Stimulated activated CD8-positive, alpha-beta memory T cell treated with anti-CD3 and anti-CD28 coated beads, Interleukin-15, amount 100 ng/mL, for 24 hours (primary cell): ENCODE results near the gene SLFN13.
"Not testable (repeated sequence)": the region's sequence is repeated elsewhere in the genome, so short reads cannot be mapped to it uniquely, and the experiment has no call there.

Experiments
- DNase-seq: peaks from one replicate; pipeline ENCODE4 v3.0.0-alpha.2; 2020; ENCODE audit warnings: low read depth

SLFN13 gene, protein sequence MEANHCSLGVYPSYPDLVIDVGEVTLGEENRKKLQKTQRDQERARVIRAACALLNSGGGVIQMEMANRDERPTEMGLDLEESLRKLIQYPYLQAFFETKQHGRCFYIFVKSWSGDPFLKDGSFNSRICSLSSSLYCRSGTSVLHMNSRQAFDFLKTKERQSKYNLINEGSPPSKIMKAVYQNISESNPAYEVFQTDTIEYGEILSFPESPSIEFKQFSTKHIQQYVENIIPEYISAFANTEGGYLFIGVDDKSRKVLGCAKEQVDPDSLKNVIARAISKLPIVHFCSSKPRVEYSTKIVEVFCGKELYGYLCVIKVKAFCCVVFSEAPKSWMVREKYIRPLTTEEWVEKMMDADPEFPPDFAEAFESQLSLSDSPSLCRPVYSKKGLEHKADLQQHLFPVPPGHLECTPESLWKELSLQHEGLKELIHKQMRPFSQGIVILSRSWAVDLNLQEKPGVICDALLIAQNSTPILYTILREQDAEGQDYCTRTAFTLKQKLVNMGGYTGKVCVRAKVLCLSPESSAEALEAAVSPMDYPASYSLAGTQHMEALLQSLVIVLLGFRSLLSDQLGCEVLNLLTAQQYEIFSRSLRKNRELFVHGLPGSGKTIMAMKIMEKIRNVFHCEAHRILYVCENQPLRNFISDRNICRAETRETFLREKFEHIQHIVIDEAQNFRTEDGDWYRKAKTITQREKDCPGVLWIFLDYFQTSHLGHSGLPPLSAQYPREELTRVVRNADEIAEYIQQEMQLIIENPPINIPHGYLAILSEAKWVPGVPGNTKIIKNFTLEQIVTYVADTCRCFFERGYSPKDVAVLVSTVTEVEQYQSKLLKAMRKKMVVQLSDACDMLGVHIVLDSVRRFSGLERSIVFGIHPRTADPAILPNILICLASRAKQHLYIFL

DNA sequence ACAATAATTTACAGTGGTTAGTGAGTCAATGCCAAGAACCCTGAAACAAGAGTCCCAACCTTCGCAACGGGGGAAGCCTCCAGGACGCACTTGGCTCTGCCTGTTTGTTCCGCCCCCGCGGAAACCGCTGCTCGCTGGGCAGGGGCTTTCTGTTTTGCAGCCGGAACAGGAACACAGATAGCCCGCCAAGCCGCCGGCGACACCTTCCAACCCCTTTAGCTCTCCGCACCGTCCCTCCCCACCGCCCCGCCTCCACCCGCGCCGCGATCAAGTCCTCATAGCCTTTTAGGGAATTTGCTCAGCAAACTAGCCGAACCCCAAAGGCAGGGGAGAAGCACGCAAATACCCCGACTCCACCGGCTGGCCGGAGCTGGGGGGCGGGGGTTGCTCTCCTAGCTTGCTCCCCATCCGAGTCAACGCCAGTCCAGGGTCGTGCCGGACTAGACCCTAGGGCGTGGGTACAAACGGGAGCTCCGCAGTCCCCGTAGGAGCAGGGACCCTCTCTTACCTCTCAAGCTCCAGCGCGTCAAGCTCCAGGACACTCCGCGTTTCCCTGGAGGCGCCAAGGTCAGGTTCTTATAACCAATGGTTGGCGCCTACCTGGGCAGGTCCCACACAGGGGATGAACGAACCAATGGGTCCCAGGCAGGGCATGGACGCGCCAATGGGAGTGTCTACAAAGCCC, at the start of gene SLFN13:
SLFN13 (minus strand) TSS at position 553 of the 685 bp plus-strand sequence. CDS start 3,086 bp downstream, outside the sequence.
- peak; percentile 72 for DNase-seq

DNA sequence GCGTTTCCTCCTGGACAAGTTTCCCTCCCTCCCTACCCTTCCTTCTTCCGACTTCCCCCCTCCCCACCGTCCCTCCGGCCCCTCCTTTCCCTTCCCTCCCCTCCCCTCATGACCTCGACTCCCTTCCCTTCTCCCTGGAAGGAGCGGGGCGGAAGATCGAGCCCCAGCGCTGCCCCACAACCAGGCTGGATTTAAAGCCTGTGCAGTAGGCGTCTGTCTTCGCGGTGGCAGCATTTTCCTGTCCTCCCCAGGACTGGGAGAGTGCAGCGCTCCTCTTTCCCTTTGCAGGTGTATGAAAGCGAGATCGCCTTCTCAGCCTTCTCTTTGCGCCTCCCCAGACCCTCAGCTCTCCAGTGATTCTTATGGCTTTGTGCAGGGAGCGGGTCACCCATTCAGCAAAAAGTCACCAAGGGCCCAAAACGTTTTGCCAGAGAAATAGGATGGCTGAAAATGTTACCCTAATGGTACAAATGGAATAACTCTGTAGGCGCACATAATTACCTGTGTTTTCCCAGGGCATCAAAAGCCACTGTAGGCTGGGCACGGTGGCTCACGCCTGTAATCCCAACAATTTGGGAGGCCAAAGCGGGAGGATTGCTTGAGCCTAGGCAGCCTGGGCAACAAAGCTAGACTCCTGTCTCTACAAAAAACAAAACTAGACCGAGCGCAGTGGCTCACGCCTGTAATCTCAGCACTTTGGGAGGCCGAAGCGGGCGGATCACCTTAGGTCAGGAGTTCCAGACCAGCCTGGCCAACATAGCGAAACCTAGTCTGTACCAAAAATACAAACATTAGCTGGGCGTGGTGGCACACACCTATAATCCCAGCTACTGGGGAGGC, 48.1 kb upstream of the SLFN13 start:
- DNase-seq: no peak

DNA sequence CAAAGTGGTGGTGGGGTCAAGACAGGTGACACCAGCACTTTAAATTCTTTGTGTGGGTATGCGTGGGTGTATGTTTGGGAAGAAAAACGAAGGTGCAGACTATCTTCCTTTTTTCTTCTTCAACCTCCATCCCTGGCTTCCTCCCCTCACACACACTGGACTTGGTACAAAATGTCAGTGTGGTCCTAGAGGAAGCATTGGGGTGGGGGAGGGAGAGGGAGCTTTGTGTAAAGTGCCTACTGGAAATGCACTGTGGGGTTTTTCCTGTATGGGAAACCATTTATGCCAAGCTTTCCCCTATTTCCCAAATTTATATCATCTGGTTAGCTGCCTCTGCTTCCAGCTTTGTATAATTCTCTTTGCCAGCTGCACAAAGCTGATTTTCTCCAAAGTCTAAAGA, 44.5 kb upstream of the SLFN13 start:
- DNase-seq: no peak

DNA sequence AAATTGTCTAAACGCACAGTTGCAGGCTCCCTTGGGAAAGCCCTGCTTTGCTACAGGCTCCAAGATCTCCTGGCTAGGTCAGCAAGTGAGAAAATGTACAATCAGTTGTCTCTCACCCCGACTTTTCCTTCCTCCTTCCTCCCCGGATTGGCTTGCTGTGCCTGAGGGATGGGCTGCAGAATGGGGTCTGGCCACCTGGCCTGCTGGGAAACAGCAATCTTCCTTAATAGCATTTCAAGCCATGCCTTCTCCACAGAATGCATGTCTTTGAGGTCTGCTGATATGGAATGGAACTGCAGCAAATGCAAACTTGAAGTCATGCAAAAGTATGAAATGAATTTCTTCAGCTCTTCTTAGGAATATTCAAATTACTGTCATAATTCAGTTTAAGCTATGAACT, 42.9 kb upstream of the SLFN13 start:
- DNase-seq: no peak

DNA sequence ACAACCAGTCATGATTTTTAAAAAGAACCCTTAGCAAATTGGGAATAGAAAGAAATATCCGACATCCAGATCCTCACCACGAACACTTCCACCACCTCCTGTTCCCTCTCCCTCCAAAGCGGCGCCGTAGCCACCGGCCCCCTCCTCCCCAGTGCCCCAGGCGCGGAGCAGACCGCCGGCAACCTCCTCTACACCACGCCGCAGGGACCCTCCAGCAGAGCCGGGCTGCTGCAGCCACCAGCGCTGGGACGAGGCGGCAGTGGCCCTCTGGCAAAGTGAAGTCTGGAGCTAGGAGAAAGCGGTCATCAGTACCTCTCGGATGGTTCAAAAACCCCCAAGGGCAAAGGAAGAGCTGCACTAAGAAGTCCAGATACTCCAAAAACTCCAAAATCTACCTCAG, 41.4 kb upstream of the SLFN13 start:
- no peak for DNase-seq

DNA sequence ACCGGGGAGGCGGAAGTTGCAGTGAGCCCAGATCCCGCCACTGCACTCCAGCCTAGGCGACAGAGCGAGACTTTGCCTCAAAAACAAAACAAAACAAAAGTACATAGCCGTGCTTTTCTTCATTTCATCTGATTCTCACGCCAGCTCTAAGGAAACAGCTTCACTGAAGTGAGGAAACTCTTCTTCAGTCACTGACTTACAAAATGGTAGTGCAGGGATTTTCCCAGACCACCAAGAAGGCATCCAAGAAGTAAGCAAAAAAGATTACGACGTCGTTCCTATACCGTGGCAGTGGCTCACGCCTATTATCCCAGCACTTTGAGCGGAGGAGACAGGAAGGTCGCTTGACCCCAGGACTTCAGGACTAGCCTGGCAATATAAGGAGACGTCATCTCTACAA, 40.4 kb upstream of the SLFN13 start:
- no peak for DNase-seq

DNA sequence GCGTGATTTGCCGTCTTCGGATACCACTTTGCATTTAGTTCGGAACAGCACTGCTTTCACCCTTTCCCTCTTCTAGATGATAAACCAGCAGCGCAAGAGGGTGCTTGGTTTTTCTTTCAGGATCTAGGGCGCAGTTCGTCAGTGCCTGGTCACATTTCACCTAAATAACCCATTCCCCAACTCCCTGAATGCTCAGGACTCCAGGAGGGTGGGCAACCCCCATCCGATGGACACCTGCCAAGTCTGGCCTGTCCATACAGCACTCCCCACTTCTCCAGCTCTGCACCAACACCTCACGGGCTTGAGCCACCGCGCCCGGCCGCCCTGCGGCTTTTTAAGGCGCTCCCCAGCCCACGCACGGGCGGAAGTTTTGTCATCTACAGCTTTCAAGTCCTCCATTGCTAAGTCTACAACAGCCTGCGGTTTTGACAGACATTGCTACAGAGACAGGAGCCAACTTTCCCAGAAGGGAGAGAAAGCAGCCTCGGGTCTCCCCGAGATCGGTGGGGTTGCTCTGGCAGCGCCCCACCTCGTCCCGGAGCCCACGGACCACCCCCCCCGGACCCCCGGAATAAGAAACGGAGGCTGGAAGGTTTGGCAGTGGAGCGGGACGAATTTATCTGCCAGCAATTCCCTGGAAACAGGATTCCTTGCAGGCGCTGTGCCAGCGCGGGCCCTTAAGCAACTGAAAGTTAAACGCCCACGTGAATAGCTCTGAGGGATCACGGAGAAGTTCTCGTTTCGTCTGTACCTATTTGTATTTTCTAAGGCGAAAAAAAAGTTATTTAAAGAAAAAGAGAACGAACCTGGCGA, 38.6 kb upstream of the SLFN13 start:
- DNase-seq: peak; percentile 51

DNA sequence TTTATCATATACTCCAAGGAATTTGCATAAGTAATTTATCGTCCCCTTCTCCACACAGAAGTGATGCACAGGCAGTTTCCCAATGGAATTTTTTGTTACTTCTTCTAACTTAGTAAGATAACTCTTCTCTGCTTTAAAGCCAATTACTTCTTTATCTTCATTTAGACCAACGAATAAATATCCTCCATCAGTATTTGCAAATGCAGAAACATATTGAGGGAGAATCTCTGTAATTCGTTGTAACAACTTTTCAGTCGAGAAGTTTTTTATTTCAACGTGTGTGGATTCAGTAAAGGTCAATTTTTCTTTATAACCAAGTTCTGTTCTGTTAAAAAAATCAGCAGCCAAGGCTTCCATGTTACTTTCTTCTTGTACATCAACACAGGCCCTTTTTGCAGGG, 30.7 kb upstream of the SLFN13 start:
- DNase-seq: no peak

DNA sequence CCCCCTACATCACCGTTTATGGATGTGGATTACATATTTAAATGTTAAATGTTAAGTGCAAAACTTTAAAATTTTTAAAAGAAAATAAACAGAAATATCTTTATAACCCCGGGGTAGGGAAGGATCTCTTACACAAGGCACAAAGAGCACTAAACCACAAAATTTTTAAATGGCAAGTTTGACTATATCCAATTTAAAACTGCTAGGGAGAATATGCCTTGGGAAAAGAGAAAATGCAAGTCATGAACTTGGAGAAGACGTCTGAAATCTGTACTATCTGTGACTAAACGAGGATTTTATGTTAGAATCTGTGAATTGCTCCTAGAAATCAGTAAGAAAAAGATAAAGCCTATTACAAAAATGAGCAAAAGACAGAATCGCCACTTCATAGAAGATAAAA, 28.7 kb upstream of the SLFN13 start:
- no peak for DNase-seq

DNA sequence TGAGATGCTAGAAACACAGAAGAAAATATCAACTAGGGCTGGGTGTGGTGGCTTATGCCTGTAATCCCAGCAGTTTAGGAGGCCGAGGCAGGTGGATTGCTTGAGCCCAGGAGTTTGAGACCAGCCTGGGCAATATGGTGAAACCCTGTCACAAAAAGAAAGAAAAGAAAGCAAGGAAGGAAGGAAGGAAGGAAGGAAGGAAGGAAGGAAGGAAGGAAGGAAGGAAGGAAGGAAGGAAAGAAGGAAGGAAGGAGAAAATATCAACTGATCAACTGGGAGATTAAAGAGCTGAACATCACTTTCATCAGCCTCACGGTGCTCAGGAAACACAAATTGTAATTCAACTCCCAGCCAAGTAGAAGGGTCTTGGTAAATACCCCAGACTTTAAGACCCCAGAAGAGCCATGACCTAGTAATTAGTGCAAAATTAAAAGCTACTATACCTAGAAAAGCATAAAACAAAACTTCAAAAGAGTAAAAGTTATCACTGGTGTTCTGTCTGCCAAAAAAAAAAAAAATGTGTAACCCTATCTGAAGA, 27.8 kb upstream of the SLFN13 start:
- DNase-seq: no peak

DNA sequence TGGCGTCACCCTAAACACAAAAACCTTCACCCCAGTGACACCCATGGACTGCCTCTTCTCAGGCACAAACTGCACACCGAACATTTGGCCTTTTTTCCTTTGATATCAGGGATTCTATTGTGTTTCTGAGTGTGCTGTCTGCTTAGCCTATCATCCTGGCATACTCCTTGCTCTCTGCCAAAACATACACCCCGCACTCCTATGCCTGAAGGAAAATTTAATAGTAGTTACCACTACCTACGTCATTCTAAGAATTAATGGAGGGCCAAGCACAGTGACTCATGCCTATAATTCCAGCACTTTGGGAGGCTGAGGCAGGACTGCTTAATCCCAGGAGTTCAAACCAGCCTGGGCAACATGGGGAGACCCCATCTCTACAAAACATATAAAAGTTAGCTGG, 19.9 kb upstream of the SLFN13 start:
- DNase-seq: no peak

DNA sequence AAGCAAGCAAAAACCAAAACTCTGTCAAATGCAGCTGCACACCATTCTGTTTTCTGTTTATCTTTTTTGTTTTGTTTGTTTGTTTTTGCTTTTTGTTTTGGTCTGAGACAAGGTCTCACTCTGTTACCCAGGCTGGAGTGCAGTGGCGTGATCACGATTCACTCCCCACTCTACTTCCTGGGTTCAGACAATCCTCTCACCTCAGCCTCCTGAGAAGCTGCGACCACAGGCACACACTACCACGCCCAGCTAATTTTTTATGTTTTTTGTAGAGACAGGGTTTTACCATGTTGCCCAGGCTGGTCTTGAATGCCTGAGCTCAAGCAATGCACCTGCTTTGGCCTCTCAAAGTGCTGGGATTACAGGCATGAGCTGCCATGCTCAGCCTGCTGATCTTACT, 19.3 kb upstream of the SLFN13 start:
- DNase-seq: no peak

DNA sequence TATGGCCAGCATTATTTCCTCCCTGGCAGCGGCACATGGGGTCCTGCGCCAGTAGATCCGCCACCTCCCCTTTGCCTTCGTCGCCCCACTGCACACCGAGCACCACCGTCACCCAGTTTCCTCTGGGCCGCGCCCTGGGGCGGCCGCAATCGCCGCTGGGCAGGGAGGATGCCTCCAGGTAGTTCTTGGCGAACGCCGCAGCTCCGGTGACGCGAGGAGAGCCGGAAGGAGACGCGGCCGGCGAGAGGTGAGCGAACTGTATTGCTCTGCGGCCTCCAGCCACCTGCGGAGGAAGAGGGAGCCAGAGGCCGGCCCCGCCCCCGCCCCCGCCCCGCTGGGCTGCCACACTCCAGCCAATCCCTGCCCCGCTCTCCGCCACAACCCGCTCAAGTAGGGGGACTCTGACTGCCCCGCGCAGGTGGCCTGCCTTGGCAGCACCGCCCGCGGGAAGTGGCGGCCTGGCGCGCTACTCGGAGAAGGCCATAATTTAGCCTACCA, 11.8 kb upstream of the SLFN13 start:
- no peak for DNase-seq

DNA sequence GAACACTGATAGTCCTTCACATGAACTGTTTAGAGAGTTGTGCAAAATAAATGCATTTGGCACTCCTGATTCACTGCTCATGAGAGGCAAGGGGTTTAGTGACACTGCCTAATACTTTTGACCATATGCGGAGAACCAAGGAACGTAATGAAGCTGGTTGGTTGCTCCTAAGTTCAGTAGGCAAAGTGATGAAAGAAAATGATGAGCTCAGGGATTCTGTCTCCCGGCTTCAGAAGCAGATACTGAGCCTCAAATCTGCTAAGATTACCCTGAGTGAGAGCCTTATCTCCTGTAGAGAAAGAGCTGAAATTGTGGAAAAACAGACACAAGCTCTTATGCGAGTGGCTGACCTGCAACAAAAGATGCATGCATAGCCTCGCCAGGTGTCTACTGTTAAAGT, 5.5 kb upstream of the SLFN13 start:
- not testable (repeated sequence) for DNase-seq

DNA sequence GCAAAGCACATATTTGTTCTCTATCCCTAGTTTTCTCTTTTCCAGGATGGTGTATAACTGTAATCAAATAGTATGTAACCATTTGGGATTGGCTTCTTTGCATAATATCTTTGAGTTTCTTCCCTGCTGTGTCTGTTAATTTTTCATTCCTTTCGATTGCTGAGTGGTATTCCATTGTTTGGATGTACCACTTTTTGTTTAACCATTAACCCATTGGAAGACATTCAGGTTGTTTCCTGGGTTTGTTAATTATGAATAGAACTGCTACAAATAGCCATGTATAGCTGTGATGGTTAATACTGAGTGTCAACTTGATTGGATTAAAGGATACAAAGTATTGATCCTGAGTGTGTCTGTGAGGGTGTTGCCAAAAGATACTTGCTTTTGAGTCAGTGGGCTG, 4.6 kb upstream of the SLFN13 start:
- no peak for DNase-seq

DNA sequence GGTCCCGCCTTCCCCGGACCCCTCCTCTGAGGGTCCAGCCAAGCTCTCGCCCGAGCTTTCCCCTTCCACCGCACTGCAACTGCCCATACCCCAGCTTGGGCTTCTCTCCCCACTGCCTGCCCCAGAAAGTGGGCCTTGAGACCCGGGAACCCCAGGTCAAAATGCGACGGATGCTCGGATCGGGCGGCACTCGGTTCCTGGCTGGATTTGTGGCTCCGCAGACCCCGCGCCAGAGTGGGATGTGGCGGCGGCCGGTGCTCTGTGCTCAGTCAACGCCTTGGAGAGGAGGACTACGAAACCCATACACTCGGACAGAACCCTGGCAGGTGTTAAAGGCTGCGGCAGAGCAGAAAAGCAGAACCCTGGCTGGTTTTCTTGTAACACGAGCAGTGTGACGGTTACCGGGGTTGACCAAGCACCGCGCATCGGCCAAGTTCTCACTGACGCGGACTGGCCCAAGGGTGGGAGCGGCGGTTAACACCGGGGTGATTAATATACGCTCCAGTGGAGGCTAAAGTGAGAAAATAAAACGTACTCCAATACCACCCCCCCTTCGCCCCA, 885 bp upstream of the SLFN13 start:
- DNase-seq: no peak

DNA sequence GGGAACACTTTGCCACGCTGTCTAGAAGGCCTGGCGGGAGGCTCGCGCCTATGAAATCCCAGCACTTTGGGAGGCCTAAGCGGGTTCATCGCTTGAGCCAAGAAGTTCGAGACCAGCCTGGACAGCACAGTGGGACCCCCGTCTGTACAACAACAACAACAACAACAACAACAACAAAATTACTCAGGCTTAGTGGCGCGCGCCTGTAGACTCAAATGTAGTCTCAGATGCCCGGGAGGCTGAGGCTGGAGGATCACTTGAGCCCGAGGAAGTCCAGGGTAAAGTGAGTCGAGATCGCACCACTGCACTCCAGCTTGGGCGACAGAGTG, 297 bp upstream of the SLFN13 start:
- DNase-seq: no peak

DNA sequence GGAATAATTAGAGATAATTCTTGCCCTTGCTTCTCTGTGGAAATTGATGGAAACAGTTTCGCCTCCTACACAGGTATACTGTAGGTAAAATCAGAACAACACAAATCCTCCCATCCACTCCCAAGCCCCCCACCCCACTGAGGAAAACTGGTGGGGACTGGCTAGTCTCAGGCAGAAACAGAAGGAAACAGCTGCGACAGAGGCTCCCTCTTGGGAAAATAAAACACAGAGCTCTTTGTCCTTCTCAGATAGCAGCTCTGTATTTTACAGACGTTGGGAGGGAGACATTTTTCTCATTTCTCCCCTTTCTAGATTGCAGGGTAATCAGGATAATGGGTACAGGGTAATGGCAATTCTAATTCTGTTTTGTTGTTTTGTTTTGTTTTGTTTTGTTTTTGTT, 1.1 kb downstream of the SLFN13 start:
- no peak for DNase-seq

DNA sequence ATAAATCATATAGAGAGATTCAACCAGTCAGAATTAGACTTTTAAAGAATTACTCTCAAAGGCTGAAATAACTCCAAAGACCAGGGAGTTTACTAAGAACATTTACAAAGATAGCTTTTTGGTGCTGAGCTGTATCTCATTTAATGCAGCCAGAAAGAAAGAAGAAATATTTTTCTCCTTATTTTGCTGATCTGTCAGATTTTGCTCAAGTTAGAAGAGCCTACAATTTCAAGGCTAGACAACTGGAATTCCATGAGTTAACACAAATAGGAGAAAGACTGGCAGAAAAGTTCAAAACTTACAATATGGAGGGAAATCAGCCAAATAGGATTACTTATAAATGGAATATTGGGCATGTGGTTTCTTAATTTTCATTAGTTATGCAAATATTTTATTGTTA, 10.1 kb downstream of the SLFN13 start:
- no peak for DNase-seq
